Ishikawa (cell line): Measurements from ENCODE around the gene C9orf152.
A peak's percentile ranks its signal among the peaks of the same experiment; 100 is the strongest.

ENCODE experiments used
- CEBPB ChIP-seq: IDR thresholded peaks from 2 replicates; pipeline ENCODE4 v1.6.1; 2012
- CREB1 ChIP-seq: IDR thresholded peaks from 2 replicates; pipeline ENCODE4 v1.6.1; 2012; ENCODE audit warnings: low read depth
- EGR1 ChIP-seq: IDR thresholded peaks from 2 replicates; pipeline ENCODE4 v1.6.1; 2012
- EP300 ChIP-seq: IDR thresholded peaks from 2 replicates; pipeline ENCODE4 v1.6.1; 2012; ENCODE audit warnings: borderline replicate concordance
- FOXM1 ChIP-seq: IDR thresholded peaks from 2 replicates; pipeline ENCODE4 v1.6.1; 2012; ENCODE audit warnings: low read depth, borderline replicate concordance
- NFIC ChIP-seq: IDR thresholded peaks from 2 replicates; pipeline ENCODE4 v1.6.1; 2012
- RAD21 ChIP-seq: IDR thresholded peaks from 2 replicates; pipeline ENCODE4 v1.6.1; 2012; ENCODE audit warnings: low read depth
- TAF1 ChIP-seq: IDR thresholded peaks from 2 replicates; pipeline ENCODE4 v1.6.1; 2012; ENCODE audit warnings: low read depth, mild to moderate bottlenecking
- TCF12 ChIP-seq: IDR thresholded peaks from 2 replicates; pipeline ENCODE4 v1.6.1; 2012; ENCODE audit warnings: low read depth
- TEAD4 ChIP-seq: IDR thresholded peaks from 2 replicates; pipeline ENCODE4 v1.6.1; 2012
- YY1 ChIP-seq: IDR thresholded peaks from 2 replicates; pipeline ENCODE4 v1.6.1; 2012; ENCODE audit warnings: low read depth
- ZBTB7A ChIP-seq: IDR thresholded peaks from 2 replicates; pipeline ENCODE4 v1.6.1; 2012; ENCODE audit warnings: low read depth
- TF ChIP-seq, protein P1 (sequence below): IDR thresholded peaks from 2 replicates; pipeline ENCODE4 v1.6.1; 2012
- TF ChIP-seq, protein P2 (sequence below): IDR thresholded peaks from 2 replicates; pipeline ENCODE4 v1.6.1; 2012; ENCODE audit warnings: low read depth, mild to moderate bottlenecking
- TF ChIP-seq, protein P3 (sequence below): IDR thresholded peaks from 2 replicates; pipeline ENCODE4 v1.6.1; 2012

C9orf152 gene

DNA sequence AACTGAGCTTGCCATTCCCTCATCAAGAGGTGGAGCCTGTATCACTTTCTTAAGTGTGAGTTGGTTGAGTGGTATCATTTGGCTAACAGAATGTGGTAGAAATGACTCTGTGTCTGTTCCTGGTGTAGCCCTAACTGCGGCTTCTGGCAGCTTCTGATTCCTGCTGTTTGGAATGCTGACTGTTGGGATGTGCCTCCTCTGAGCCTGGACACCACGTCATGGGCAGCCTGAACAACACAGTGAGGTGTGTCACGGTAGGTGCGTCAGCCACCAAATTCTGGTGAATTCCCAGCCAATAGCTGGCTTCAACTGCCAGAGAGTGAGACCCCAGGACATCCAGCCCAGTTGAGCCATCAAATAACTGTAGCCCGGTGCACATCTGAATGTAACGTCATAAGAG, 6.1 kb upstream of the C9orf152 start:
- TF ChIP-seq, protein P1, sequence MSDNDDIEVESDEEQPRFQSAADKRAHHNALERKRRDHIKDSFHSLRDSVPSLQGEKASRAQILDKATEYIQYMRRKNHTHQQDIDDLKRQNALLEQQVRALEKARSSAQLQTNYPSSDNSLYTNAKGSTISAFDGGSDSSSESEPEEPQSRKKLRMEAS, result no peak
- TF ChIP-seq EGR1 (no peak), RAD21 (no peak), CEBPB (no peak)

DNA sequence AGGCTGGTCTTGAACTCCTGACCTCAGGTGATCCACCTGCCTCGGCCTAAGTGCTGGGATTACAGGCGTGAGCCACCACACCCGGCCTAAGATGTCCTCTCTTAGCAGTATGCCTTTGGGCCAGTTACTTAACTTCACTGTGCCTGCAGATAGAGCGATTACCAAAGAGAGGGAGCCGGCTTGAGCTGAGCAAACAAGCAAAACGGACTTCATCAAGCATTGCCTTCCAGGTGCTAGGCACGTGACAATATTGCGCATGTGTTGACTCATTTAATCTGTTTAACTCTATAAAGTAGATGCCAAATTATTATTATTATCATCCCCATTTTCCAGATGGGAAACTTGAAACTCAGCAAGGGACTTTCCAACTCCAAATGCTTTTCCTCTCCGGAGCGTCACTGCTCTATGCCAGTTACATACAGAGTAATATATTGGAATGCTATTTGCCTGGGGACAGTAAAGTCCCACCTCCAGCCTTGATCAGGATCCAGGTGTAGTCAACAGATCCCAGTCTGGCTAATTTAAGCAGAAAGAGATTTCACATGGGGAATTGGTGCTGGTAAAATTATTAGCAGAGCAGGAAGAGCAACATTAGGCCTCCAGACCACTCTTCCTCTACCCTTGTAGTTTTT, 5.6 kb upstream of the C9orf152 start:
- TF ChIP-seq, protein P2, sequence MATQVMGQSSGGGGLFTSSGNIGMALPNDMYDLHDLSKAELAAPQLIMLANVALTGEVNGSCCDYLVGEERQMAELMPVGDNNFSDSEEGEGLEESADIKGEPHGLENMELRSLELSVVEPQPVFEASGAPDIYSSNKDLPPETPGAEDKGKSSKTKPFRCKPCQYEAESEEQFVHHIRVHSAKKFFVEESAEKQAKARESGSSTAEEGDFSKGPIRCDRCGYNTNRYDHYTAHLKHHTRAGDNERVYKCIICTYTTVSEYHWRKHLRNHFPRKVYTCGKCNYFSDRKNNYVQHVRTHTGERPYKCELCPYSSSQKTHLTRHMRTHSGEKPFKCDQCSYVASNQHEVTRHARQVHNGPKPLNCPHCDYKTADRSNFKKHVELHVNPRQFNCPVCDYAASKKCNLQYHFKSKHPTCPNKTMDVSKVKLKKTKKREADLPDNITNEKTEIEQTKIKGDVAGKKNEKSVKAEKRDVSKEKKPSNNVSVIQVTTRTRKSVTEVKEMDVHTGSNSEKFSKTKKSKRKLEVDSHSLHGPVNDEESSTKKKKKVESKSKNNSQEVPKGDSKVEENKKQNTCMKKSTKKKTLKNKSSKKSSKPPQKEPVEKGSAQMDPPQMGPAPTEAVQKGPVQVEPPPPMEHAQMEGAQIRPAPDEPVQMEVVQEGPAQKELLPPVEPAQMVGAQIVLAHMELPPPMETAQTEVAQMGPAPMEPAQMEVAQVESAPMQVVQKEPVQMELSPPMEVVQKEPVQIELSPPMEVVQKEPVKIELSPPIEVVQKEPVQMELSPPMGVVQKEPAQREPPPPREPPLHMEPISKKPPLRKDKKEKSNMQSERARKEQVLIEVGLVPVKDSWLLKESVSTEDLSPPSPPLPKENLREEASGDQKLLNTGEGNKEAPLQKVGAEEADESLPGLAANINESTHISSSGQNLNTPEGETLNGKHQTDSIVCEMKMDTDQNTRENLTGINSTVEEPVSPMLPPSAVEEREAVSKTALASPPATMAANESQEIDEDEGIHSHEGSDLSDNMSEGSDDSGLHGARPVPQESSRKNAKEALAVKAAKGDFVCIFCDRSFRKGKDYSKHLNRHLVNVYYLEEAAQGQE, result no peak
- TF ChIP-seq NFIC, result no peak
- no peak for TF ChIP-seq YY1
- no peak for TF ChIP-seq EP300
- TF ChIP-seq TEAD4, result no peak
- TF ChIP-seq, protein P3, sequence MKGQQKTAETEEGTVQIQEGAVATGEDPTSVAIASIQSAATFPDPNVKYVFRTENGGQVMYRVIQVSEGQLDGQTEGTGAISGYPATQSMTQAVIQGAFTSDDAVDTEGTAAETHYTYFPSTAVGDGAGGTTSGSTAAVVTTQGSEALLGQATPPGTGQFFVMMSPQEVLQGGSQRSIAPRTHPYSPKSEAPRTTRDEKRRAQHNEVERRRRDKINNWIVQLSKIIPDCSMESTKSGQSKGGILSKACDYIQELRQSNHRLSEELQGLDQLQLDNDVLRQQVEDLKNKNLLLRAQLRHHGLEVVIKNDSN, result no peak
- TF ChIP-seq, protein P1, result no peak
- no peak for TF ChIP-seq TCF12
- TF ChIP-seq RAD21, result no peak
- TF ChIP-seq TAF1, result no peak
- TF ChIP-seq CREB1, result no peak
- TF ChIP-seq FOXM1, result no peak
- no peak for TF ChIP-seq EGR1
- no peak for TF ChIP-seq CEBPB
- TF ChIP-seq ZBTB7A, result no peak

DNA sequence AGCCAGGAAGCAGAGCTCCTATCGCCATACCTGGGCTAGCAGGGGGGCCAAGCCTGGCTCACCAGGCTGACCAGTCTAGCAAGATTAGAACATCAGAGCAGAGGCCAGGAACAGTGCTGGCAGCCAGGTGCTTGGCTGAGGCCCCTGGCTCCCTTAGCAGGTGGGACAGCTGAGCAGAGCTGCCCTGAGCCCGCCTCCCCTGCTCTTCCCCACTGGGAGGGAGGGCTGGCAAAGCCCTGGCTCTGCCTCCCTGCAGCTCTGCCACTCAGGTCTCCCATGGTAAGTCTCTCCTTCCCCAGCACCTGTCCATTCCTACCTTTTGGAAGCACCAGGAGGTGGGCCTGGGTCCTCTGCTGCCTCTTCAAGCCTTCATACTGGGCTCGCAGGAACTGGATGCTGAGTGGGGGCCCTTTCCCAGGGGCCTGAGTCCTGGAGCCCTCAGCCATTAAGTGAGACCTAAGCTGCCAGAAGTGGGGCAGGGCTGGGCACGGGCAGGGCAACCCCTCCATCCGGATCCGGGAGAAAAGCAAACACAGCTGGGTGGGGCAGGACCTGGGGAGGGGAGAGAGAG, 803 bp downstream of the C9orf152 start:
- TF ChIP-seq EP300 (0 out of 2 replicates have a peak, but pooled peaks have one; percentile 4), NFIC (peak; percentile 51; the same call in 1 of the 2 replicates), TCF12 (no peak), YY1 (0 out of 2 replicates have a peak, but pooled peaks have one; percentile 9)

DNA sequence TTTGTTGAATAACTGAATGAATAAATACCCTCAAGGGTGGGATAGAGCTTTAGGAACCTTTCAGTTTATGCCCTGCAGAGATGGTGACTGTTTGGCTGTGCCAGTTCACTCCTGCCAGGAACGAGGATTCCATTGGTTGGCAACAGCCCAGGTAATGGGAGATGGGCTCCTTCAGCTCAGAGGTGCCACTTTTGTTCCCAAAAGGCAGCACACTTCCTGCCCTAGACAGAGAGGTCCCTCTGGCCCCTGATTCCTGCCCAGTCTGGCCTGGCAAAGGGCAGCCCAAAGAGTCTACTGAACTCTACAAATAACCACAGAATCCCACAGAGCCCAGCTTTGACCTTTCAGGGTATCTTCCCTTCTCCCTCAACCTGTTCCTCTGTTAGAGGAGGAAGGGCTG, 1.6 kb downstream of the C9orf152 start:
- no peak for TF ChIP-seq NFIC
- TF ChIP-seq EP300, result no peak
- TF ChIP-seq ZBTB7A, result no peak
- TF ChIP-seq, protein P1, result no peak
- TF ChIP-seq EGR1, result no peak
- no peak for TF ChIP-seq RAD21
- no peak for TF ChIP-seq FOXM1
- TF ChIP-seq, protein P3, result no peak
- TF ChIP-seq, protein P2, result no peak
- no peak for TF ChIP-seq TEAD4
- TF ChIP-seq TAF1, result no peak
- no peak for TF ChIP-seq YY1

DNA sequence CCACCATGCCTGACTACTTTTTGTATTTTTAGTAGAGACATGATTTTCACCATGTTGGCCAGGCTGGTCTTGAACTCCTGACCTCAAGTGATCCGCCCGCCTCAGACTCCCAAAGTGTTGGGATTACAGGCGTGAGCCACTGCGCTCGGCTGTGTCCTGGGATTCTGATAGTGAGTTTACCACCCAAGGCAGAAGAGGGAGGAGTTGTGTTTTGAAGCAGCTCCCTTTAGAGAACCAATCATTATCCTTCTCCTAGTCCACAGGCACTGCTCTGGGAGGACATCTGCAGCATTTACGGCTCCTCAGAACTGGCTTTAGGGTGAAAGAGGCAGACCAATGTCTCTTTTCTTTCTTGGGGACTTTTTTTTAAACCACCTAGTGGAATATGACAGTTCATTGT, 5.7 kb downstream of the C9orf152 start:
- TF ChIP-seq CREB1, result no peak
- TF ChIP-seq, protein P3, result no peak
- TF ChIP-seq RAD21, result no peak
- TF ChIP-seq YY1, result no peak
- no peak for TF ChIP-seq CEBPB
- no peak for TF ChIP-seq FOXM1
- no peak for TF ChIP-seq TAF1
- no peak for TF ChIP-seq TCF12
- TF ChIP-seq NFIC, result no peak
- no peak for TF ChIP-seq EP300
- TF ChIP-seq ZBTB7A, result no peak
- TF ChIP-seq, protein P1, result no peak
- TF ChIP-seq, protein P2, result no peak
- no peak for TF ChIP-seq TEAD4
- no peak for TF ChIP-seq EGR1
